Heart left ventricle (tissue), 16 donors: ENCODE data around the gene SNAP29. TPM values are rescaled to one million over a fixed set of nuclear protein-coding genes. Genes with fewer than 3 reads are reported as not detected.

Source experiments
- ATAC-seq, 4 donors: fragments of 200-7000 bp; cut with Tn5 transposase; one replicate each; pipeline ENCODE4 v1.9.1; 2020 to 2022; ENCODE audit warnings: moderate library complexity in 4 of 4, mild to moderate bottlenecking in 3 of 4, moderate number of reproducible peaks in 1 of 4
- DNase-seq, 5 donors: peaks; one replicate each; pipeline ENCODE4 v3.0.0-alpha.2; 2020
- H3K27ac ChIP-seq, 12 donors: fragments of 200-600 bp; sonication (generic) in 4 of 12; one replicate each; pipeline versions ENCODE4 v1.5.0 to v1.8.0; 2016 to 2022; ENCODE audit warnings: mild to moderate bottlenecking in 2 of 12
- H3K27me3 ChIP-seq, 9 donors: fragments of 200-600 bp; sonication (generic) in 2 of 9; one replicate each; pipeline versions ENCODE4 v1.5.1 to v1.8.0; 2016 to 2022; ENCODE audit warnings: mild to moderate bottlenecking in 3 of 9
- H3K36me3 ChIP-seq, 9 donors: fragments of 200-600 bp; sonication (generic) in 2 of 9; one replicate each; pipeline versions ENCODE4 v1.5.0 to v1.8.0; 2018 to 2022; ENCODE audit warnings: mild to moderate bottlenecking in 2 of 9
- H3K4me1 ChIP-seq, 12 donors: fragments of 200-600 bp; sonication (generic) in 4 of 12; one replicate each; pipeline versions ENCODE4 v1.5.0 to v1.8.0; 2016 to 2022; ENCODE audit warnings: mild to moderate bottlenecking in 3 of 12
- H3K4me3 ChIP-seq, 12 donors: fragments of 200-600 bp; sonication (generic) in 4 of 12; one replicate each; pipeline versions ENCODE4 v1.5.0 to v1.8.0; 2017 to 2022; ENCODE audit warnings: mild to moderate bottlenecking in 9 of 12, moderate library complexity in 4 of 12
- H3K9me3 ChIP-seq, 12 donors: fragments of 200-600 bp; sonication (generic) in 4 of 12; one replicate each; pipeline versions ENCODE4 v1.5.0 to v1.8.0; 2016 to 2022; ENCODE audit warnings: mild to moderate bottlenecking in 1 of 12
- CTCF ChIP-seq, 12 donors: fragments of 200-600 bp; sonication (generic) in 4 of 12; IDR thresholded peaks; one replicate each; pipeline versions ENCODE4 v1.5.0 to v1.8.0; 2018 to 2022; ENCODE audit warnings: antibody characterized with exemption in 12 of 12, mild to moderate bottlenecking in 5 of 12
- POLR2A ChIP-seq, 2 donors: fragments of 450-650 bp; IDR thresholded peaks; one replicate each; pipeline ENCODE4 v1.6.1; 2017; ENCODE audit warnings: antibody characterized with exemption in 2 of 2, mild to moderate bottlenecking in 2 of 2, moderate library complexity in 2 of 2
- WGBS, 4 donors: extraction: QIAGEN DNeasy Blood & Tissue Kit in 2 of 4; methylation state at CpG; one replicate each; pipeline versions ENCODE4 v1.1.5 to v1.1.7; 2013 to 2018; 5-methylcytosine and 5-hydroxymethylcytosine counted together
- intact Hi-C, 10 donors: fragments of 100-400 bp; cut with DNase I; formaldehyde crosslinking; loops; one replicate each; pipeline versions ENCODE4 v1.11.1 to v1.14.2; 2022
- polyA plus RNA-seq, 2 donors: library from polyadenylated mRNA; stranded (reverse); fragments of 200-250 nt; gene quantifications; one replicate each; pipeline ENCODE4 v1.2.3, GENCODE V29; 2013
- total RNA-seq, 9 donors: library from RNA; depleted of rRNA in 2 of 9; stranded (reverse); fragments of >200 nt in 2 of 9; fragmentation: NEBNext Ultra II Directional in 3 of 9; extraction: Animal tissue kit (Norgen Biotek cat#: 25700) in 3 of 9; gene quantifications; one replicate each; pipeline versions ENCODE4 v1.1.0 to v1.2.4, GENCODE V29; 2016 to 2023
- donor health status: ischemic (EF 13 %, LVEDD 7.1; RV severe dilation, severe dysfunction).
- donor health status: healthy with polysubstance abuse.
- donor health status: DM: no; HTN: yes; CAD: no.
- donor health status: DM: no; HTN: no; CAD: no.
- donor health status: ischemic (EF 25% LVEDD 6.9; RV normal size, moderate dysfunction).
- donor health status: ischemic (EF 25% LVEDD 5.7; RV mildly dilated, moderate dysfunction).
- donor health status: healthy.
- donor health status: DM: yes; HTN: yes; CAD: no.
- donor health status: ischemic (EF 35%, LVEDD 5.7; RV mildly dilated, moderate dysfunction).
- donor health status: nonischemic (EF 11% LVEDD 7.7; RV severe dilation, severe dysfunction).
- donor health status: DM: yes; HTN: yes; CAD: no.
- donor health status: PGD.
- donor health status: ischemic (EF 29% LVEDD 5.4; RV normal size, mild dysfunction).
- donor health status: nonischemic (EF 23%, LVEDD 6.1; RV moderate dilation, normal function).

The SNAP29 gene
- total and polyA plus RNA-seq, 11 donors, result 10.5 to 38.7 (median 26.1) TPM

DNA sequence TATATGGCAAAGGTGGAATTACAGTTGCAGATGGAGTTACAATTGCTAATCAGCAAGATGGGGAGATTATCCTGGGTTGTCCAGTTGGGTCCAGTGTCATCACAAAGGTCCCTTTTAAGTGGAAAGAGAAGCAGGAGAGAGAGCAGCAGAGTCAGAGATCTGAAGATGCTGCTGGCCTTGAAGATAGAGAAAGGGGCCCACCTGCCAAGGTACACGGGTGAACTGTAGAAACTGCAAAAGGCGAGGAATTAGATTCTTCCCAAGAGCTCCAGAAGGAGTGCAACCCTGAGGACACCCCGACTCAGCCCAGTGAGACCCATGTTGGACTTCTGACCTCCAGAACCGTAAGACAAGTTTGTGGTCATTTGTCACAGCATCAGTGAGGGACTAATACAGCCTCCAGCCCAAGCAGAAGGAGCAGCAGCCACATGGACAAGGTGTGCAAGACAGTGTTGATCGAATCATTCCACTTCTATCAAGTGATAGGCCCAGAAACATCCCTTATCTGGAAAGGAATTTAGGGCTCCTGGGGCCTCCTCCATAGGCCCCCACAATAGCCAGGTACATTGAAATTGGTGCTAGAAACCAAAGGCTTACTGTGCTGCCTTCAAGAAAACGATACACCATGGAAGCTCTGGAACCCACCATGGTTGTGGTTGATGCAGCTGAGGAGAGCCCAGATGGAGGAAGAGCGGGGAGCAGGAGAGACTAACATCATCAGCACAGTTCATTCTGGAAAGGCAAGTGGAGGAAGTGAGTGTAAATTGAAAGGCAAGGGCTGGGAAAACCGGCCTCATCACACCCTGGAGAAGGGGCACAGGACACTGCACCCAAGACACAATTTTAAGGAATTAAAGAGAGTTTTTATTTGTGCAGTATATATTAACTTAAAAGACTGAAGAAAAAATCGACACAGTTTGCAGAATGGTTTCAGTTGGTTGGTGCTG lies 23.3 kb downstream of the SNAP29 start:
- Histone ChIP-seq H3K4me1 (peaks cover 0 to 21% (median 11%) of the 10 kb centered on the region in 12 donors), H3K36me3 (peaks cover 2 to 87% (median 59%) of the 10 kb centered on the region in 9 donors), H3K4me3 (no peak overlapping the region), H3K9me3 (no peaks in the 10 kb centered on the region), H3K27ac (no peak overlapping the region), H3K27me3 (no peaks in the 10 kb centered on the region)
- WGBS, 4 donors, result 90 to 93% (median 92%) methylated on average over 9 of the region's 9 CpGs
- TF ChIP-seq POLR2A (IDR thresholded peaks at IDR 0.05), result no peak
- TF ChIP-seq CTCF (IDR thresholded peaks at IDR 0.05), result no peak
- intact Hi-C loops, result loop anchor here in 3 of 10 donors (5.0 to 10.0 kb wide), 4 partner anchors 35 to 133 kb away; partner anchors contain the start of genes AIFM3 (in 2 of the 3), CRKL (in 1 of the 3) and P2RX6 (in 1 of the 3)
- ATAC-seq (no peak), DNase-seq (no peak)

- intact Hi-C loops, result loop anchor here in 3 of 10 donors (5.0 to 10.0 kb wide), 4 partner anchors 34 to 132 kb away; partner anchors contain the start of genes AIFM3 (in 2 of the 3), CRKL (in 1 of the 3) and P2RX6 (in 1 of the 3)
- Histone ChIP-seq H3K36me3 (peaks cover 2 to 87% (median 60%) of the 10 kb centered on the region in 9 donors), H3K27ac (no peak overlapping the region), H3K9me3 (no peaks in the 10 kb centered on the region), H3K4me3 (no peak overlapping the region), H3K4me1 (peaks cover 0 to 21% (median 11%) of the 10 kb centered on the region in 12 donors), H3K27me3 (no peaks in the 10 kb centered on the region)
- WGBS, 4 donors, result 85 to 88% (median 88%) methylated on average over 6 of the region's 6 CpGs
- DNase-seq (no peak), ATAC-seq (no peak)
- TF ChIP-seq POLR2A (IDR thresholded peaks at IDR 0.05), result no peak
- no peak for TF ChIP-seq CTCF (IDR thresholded peaks at IDR 0.05)
These were observed 24.0 kb downstream of the SNAP29 start for GRCh38 chr22:20882855-20883254.

DNA sequence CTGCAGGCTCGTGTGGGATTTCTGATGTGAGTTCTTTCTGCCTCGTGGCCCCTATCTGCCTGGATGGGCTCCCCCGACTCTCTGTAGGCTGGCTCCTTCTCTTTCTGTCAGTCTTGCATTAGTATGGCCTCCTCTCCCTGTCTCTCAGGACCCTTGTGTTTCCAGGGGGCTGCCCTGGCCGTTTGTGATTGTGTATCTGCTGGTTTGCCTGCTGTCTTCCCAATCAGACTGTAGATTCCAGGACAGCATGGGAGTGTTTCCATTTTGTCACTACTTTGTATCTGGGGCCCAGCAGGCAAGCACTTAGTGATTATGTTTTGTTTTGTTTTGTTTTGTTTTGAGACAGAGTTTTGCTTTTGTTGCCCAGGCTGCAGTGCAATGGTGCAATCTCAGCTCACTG lies 25.6 kb downstream of the SNAP29 start:
- intact Hi-C loops, result loop anchor here in 3 of 10 donors (5.0 to 10.0 kb wide), 4 partner anchors 33 to 130 kb away; partner anchors contain the start of genes AIFM3 (in 2 of the 3), CRKL (in 1 of the 3) and P2RX6 (in 1 of the 3)
- ATAC-seq (no peak), DNase-seq (no peak)
- H3K9me3 ChIP-seq, result no peaks in the 10 kb centered on the region
- H3K27me3 ChIP-seq, result no peaks in the 10 kb centered on the region
- no peak overlapping the region for H3K4me3 ChIP-seq
- 59 to 68% (median 61%) methylated on average over 4 of the region's 4 CpGs for WGBS, 4 donors
- peaks cover 0 to 25% (median 11%) of the 10 kb centered on the region in 12 donors for H3K4me1 ChIP-seq
- no peak overlapping the region for H3K27ac ChIP-seq
- peaks cover 2 to 93% (median 72%) of the 10 kb centered on the region in 9 donors for H3K36me3 ChIP-seq
- TF ChIP-seq CTCF (IDR thresholded peaks at IDR 0.05) (no peak), POLR2A (IDR thresholded peaks at IDR 0.05) (no peak)
